PC-9 (cell line): ENCODE data around the gene GSTM1. TPM values are rescaled to one million over a fixed set of nuclear protein-coding genes. Genes with fewer than 3 reads are reported as not detected.
"Not testable (repeated sequence)": the region's sequence is repeated elsewhere in the genome, so short reads cannot be mapped to it uniquely, and the experiment has no call there.

Experiments used
- BruUV-seq: library from RNA; stranded (reverse); fragments of 400-500 nt; replicated peaks from 2 replicates; lab custom pipeline; 2021; lab: Mats Ljungman, UMichigan
- CTCF ChIA-PET: fragments of 300-600 bp; sonication (Branson Sonifier 250); formaldehyde crosslinking; loops from one replicate; lab custom pipeline; 2022; ENCODE audit warnings: antibody characterized with exemption; lab: Charles Lee
- POLR2A ChIA-PET: fragments of 300-600 bp; sonication (Branson Sonifier 250); formaldehyde crosslinking; loops from one replicate; lab custom pipeline; 2022; ENCODE audit warnings: antibody characterized with exemption; ENCODE audit not compliant: unreplicated experiment; lab: Charles Lee
- DNase-seq, 2 experiments: peaks; one replicate each; pipeline versions ENCODE4 v3.0.0 to v3.0.0-alpha.2; 2015 to 2022; ENCODE audit warnings: mixed read lengths in 1 of 2
- H2AFZ ChIP-seq: fragments of 200-600 bp; sonication (generic); 2 replicates; pipeline ENCODE4 v1.8.1; 2017; ENCODE audit warnings: antibody characterized with exemption
- H3F3A ChIP-seq: fragments of 200-600 bp; sonication (generic); 2 replicates; pipeline ENCODE4 v1.8.1; 2017; ENCODE audit warnings: antibody characterized with exemption, mild to moderate bottlenecking, low read depth; ENCODE audit not compliant: insufficient read depth
- H3K27ac ChIP-seq: fragments of 200-600 bp; sonication (generic); 2 replicates; pipeline ENCODE4 v1.6.1; 2016; ENCODE audit warnings: mixed run types
- H3K27me3 ChIP-seq: fragments of 200-600 bp; sonication (generic); 2 replicates; pipeline ENCODE4 v1.6.1; 2016; ENCODE audit warnings: low read depth, mixed run types; ENCODE audit not compliant: insufficient read depth
- H3K36me3 ChIP-seq: fragments of 200-600 bp; sonication (generic); 2 replicates; pipeline ENCODE4 v1.6.1; 2016; ENCODE audit warnings: low read depth, mixed run types
- H3K4me1 ChIP-seq: fragments of 200-600 bp; sonication (generic); replicated peaks from 2 replicates; pipeline ENCODE4 v1.6.1; 2016; ENCODE audit warnings: mixed run types; ENCODE audit not compliant: insufficient read depth
- H3K4me2 ChIP-seq: fragments of 200-600 bp; sonication (generic); 2 replicates; pipeline ENCODE4 v1.6.1; 2017; ENCODE audit warnings: mixed run types
- H3K4me3 ChIP-seq: fragments of 200-600 bp; sonication (generic); 2 replicates; pipeline ENCODE4 v1.6.1; 2016; ENCODE audit warnings: mixed run types
- H3K79me2 ChIP-seq: fragments of 200-600 bp; sonication (generic); 2 replicates; pipeline ENCODE4 v1.6.1; 2017; ENCODE audit warnings: low read depth, mixed run types
- H3K9me2 ChIP-seq: fragments of 200-600 bp; sonication (generic); 2 replicates; pipeline ENCODE4 v1.8.1; 2017; ENCODE audit warnings: mild to moderate bottlenecking; ENCODE audit not compliant: insufficient read depth
- H3K9me3 ChIP-seq: fragments of 200-600 bp; sonication (generic); 2 replicates; pipeline ENCODE4 v1.8.1; 2016; ENCODE audit warnings: low read depth; ENCODE audit not compliant: insufficient read depth
- H4K20me1 ChIP-seq: fragments of 200-600 bp; sonication (generic); 2 replicates; pipeline ENCODE4 v1.8.1; 2017; ENCODE audit not compliant: insufficient read depth
- CTCF ChIP-seq: fragments of 200-600 bp; sonication (generic); conservative IDR thresholded peaks from 2 replicates; pipeline ENCODE4 v1.6.1; 2017; ENCODE audit warnings: mixed run types, antibody characterized with exemption, mild to moderate bottlenecking, moderate library complexity
- EZH2 ChIP-seq: fragments of 200-600 bp; sonication (generic); IDR thresholded peaks from 2 replicates; pipeline ENCODE4 v1.8.0; 2017; ENCODE audit warnings: antibody characterized with exemption, low read depth
- intact Hi-C: fragments of 100-400 bp; cut with micrococcal nuclease; formaldehyde crosslinking; loops from one replicate; pipeline ENCODE4 v1.10.0; 2022; ENCODE audit not compliant: unreplicated experiment
- total RNA-seq: library from RNA; stranded (reverse); gene quantifications from 2 replicates; pipeline ENCODE4 v1.2.3, GENCODE V29; 2021

Gene GSTM1
- total RNA-seq, 1 experiment from 2014 or later, result not detected

DNA sequence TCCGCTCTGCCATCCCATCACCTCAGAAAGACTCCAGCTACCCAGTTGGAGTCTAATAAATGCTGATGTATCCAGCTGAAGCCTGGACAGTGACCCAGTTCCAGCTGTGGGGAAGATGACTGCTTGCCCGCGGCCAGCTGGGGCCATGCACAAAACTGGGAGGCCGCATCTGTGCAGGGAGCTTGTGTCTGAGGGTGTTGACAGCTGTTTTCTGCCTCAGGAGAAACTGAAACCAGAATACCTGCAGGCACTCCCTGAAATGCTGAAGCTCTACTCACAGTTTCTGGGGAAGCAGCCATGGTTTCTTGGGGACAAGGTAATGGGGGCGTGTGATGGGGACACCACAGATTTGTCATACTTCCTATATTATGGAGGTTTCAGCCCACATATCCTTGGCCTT is 16.6 kb upstream of the GSTM1 start:
- H3K4me3 ChIP-seq, result no peak overlapping the region
- DNase-seq, result no peak
- no peak for TF ChIP-seq CTCF
- TF ChIP-seq EZH2, result no peak
- H3K79me2 ChIP-seq, result no peaks in the 10 kb centered on the region
- no peaks in the 10 kb centered on the region for H3K36me3 ChIP-seq
- H3K4me1 ChIP-seq, result no peaks in the 10 kb centered on the region
- no peak overlapping the region for H2AFZ ChIP-seq
- intact Hi-C loops, result no loop called here
- no TSS peak for BruUV-seq
- H3K27ac ChIP-seq, result no peak overlapping the region
- no peaks in the 10 kb centered on the region for H3K27me3 ChIP-seq
- H3F3A ChIP-seq, result no peaks in the 10 kb centered on the region; the same call in 1 of the 2 replicates
- no peaks in the 10 kb centered on the region for H4K20me1 ChIP-seq
- H3K9me3 ChIP-seq, result no peaks in the 10 kb centered on the region
- H3K4me2 ChIP-seq, result no peak overlapping the region
- ChIA-PET CTCF (interaction anchor here (0.6 kb wide), 2 partner anchors 10 to 98 kb away, joined by 3 read pairs; no protein-coding TSS in a partner anchor), POLR2A (interaction anchor here (0.7 kb wide), 1 partner anchor 14 kb away, joined by 4 read pairs; no protein-coding TSS in a partner anchor)
- no peaks in the 10 kb centered on the region for H3K9me2 ChIP-seq

DNA sequence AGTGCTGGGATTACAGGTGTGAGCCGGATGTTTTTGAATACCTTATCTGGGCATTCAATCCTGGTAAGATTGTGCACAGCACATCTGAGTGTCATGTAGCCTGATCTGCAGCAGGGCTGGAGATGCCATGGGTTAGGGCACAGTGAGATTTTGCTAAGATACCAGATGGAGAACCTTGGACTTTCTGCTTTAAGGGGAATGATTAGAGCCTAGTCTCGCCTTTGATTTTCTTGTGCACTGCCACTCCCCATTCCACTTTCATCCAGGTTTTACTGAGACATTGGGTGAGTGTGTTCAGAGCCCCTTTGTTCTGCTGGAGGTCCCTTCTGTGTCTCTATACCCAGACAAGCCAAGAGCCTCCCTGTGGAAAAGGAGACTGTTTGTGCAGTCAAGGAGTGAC is 13.8 kb upstream of the GSTM1 start:
- H3K79me2 ChIP-seq, H2AFZ ChIP-seq, POLR2A ChIA-PET, H3K4me3 ChIP-seq, H3K4me2 ChIP-seq, H3K9me3 ChIP-seq, H3K27me3 ChIP-seq, DNase-seq, H3K4me1 ChIP-seq, H3K9me2 ChIP-seq, H3K27ac ChIP-seq, H3K36me3 ChIP-seq, H3F3A ChIP-seq, intact Hi-C loops, CTCF ChIA-PET, BruUV-seq, H4K20me1 ChIP-seq: not testable (repeated sequence)

DNA sequence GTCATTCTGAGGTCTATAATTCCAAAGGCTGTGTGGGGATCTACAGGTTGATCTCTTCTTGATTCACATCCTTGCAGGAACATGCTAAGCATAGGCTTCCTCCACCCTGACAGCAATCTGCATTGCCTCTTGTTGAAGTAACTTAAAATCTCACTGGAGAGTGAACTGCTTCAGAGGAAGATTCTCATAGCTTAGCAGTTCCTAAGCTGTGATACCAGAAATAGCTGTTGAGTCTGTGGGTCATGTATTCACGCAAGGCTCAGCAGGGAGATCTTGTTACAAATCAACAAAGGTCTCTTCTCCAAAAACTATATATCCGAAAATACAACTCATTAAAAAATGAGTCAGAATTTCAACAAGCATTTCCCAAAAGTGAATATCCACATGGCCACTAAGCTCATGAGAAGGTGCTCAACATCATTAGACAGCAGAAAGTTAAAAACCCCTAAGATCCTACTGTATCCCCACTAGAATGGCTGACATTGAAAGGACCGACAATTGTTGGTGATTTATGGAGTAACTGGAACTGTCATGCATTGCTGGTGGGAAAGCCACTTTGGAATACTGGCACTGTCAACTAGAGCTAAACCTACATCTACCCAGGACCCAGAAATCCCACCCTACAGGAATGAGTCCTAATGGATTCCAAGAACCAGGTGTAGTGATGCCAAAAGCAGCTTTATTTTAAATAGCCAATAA is 10.8 kb upstream of the GSTM1 start:
- H3K36me3 ChIP-seq, H3K9me2 ChIP-seq, H2AFZ ChIP-seq, DNase-seq, H3K79me2 ChIP-seq, H4K20me1 ChIP-seq, H3K4me2 ChIP-seq, intact Hi-C loops, H3F3A ChIP-seq, H3K27ac ChIP-seq, CTCF ChIA-PET, POLR2A ChIA-PET, H3K9me3 ChIP-seq, H3K4me3 ChIP-seq, H3K27me3 ChIP-seq, H3K4me1 ChIP-seq, BruUV-seq: not testable (repeated sequence)

DNA sequence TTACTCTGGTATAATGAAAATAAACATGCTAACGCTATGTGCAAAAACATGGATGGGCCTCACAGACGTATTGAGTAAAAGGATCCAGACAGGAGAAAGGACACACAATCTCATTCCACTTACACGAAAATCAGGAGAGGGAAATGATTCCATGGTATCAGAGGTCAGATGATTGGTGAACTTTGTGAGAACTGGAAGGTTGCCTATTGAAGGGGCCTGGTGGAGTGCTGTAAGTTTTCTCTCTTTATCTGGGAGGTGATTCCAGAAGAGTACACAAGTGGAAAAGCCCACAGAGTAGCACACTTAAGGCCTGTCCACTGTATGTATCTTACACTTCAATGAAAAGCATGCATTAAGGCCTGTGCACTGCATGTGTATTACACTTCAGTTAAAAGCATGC is 10.2 kb upstream of the GSTM1 start:
- Histone ChIP-seq H3K27ac (no peak overlapping the region), H3K79me2 (no peaks in the 10 kb centered on the region), H3K4me1 (no peaks in the 10 kb centered on the region), H3K4me3 (no peak overlapping the region), H4K20me1 (no peaks in the 10 kb centered on the region), H3K9me3 (no peaks in the 10 kb centered on the region), H3K36me3 (no peaks in the 10 kb centered on the region), H3F3A (peaks cover 4% of the 10 kb centered on the region; the same call in 1 of the 2 replicates), H2AFZ (no peak overlapping the region), H3K9me2 (no peaks in the 10 kb centered on the region), H3K27me3 (no peaks in the 10 kb centered on the region), H3K4me2 (no peak overlapping the region)
- DNase-seq, result no peak
- POLR2A ChIA-PET, result no interaction called here
- CTCF ChIA-PET, result no interaction called here
- BruUV-seq, result no TSS peak
- TF ChIP-seq EZH2, result no peak
- no peak for TF ChIP-seq CTCF
- intact Hi-C loops, result no loop called here

- intact Hi-C loops, H3K79me2 ChIP-seq, H3F3A ChIP-seq, H4K20me1 ChIP-seq, H2AFZ ChIP-seq, POLR2A ChIA-PET, BruUV-seq, H3K4me2 ChIP-seq, H3K9me2 ChIP-seq, H3K36me3 ChIP-seq, H3K27ac ChIP-seq, H3K4me1 ChIP-seq, CTCF ChIA-PET, DNase-seq, H3K27me3 ChIP-seq, H3K4me3 ChIP-seq, H3K9me3 ChIP-seq: not testable (repeated sequence)
These were observed 9.0 kb upstream of the GSTM1 start for GRCh38 chr1:109678637-109679036.

DNA sequence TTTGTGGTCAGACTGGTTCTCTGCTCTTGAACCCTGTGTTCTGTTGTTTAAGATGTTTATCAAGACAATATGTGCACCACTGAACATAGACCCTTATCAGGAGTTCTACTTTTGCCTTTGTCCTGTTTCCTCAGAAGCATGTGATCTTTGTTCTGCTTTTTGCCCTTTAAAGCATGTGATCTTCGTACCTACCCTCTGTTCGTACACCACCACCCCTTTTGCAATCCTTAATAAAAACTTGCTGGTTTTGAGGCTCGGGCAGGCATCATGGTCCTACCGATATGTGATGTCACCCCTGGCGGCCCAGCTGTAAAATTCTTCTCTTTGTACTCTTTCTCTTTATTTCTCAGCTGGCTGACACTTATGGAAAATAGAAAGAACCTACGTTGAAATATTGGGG is 2.8 kb upstream of the GSTM1 start:
- H3K27me3 ChIP-seq, result not testable (repeated sequence)

More for the DNA sequence above, 2.8 kb upstream of the GSTM1 start:
- H3K4me1 ChIP-seq, POLR2A ChIA-PET, CTCF ChIA-PET, H3K36me3 ChIP-seq, H2AFZ ChIP-seq, H3K9me3 ChIP-seq, H3F3A ChIP-seq, H3K9me2 ChIP-seq, H3K4me2 ChIP-seq, BruUV-seq, H3K27ac ChIP-seq, H3K4me3 ChIP-seq, H3K79me2 ChIP-seq, intact Hi-C loops, DNase-seq, H4K20me1 ChIP-seq: not testable (repeated sequence)
